ENCODE data around the gene CCDC78. TPM values are rescaled to one million over a fixed set of nuclear protein-coding genes. Genes with fewer than 3 reads are reported as not detected.

The CCDC78 gene
- total and polyA plus RNA-seq, 2 of the 13 experiments (the other 11 are each of a cell fraction or from before 2014, with no cell fraction given), result 0.53 to 1.5 TPM

GRCh38 chr16:714558-715476 is 11.4 kb downstream of the CCDC78 start, which contains the start of gene METRN (continued):
- TF ChIP-seq GPBP1L1 (CRISPR knock-in tag; IDR thresholded peaks at IDR 0.05), result no peak
- TF ChIP-seq ZNF772 (CRISPR knock-in tag; IDR thresholded peaks at IDR 0.05), result 0 out of 2 replicates have a peak, but pooled peaks have one; percentile 34
- no peak for TF ChIP-seq TCF12 (IDR thresholded peaks at IDR 0.05)
- TF ChIP-seq TCF12 (CRISPR knock-in tag; IDR thresholded peaks at IDR 0.05), result peak; percentile 22; the same call in 1 of the 2 replicates
- 0 out of 2 replicates have a peak, but pooled peaks have one; percentile 29 for TF ChIP-seq POGK (CRISPR knock-in tag; conservative IDR thresholded peaks at IDR 0.05)
- TF ChIP-seq NFYC (CRISPR knock-in tag; IDR thresholded peaks at IDR 0.05), result peak; percentile 73
- TF ChIP-seq SMYD3 (CRISPR knock-in tag; IDR thresholded peaks at IDR 0.05), result no peak
- peak; percentile 49; the same call in 1 of the 2 replicates for TF ChIP-seq BORCS8-MEF2B (CRISPR knock-in tag; IDR thresholded peaks at IDR 0.05)
- peak; percentile 98 for TF ChIP-seq ZNF740 (CRISPR knock-in tag; IDR thresholded peaks at IDR 0.05)
- peak; percentile 48; the same call in 1 of the 2 replicates for TF ChIP-seq MYPOP (CRISPR knock-in tag; IDR thresholded peaks at IDR 0.05)
- TF ChIP-seq ZNF274 (CRISPR knock-in tag; IDR thresholded peaks at IDR 0.05), result 0 out of 2 replicates have a peak, but pooled peaks have one; percentile 61
- no peak for TF ChIP-seq ATRX (CRISPR knock-in tag; IDR thresholded peaks at IDR 0.05; ENCODE audit: borderline replicate concordance)
- TF ChIP-seq ARID4A (CRISPR knock-in tag; IDR thresholded peaks at IDR 0.05; ENCODE audit: borderline replicate concordance), result peak; percentile 44
- TF ChIP-seq KDM2A (CRISPR knock-in tag; IDR thresholded peaks at IDR 0.05; ENCODE audit: borderline replicate concordance, low read depth), result peak; percentile 61; the same call in 1 of the 2 replicates
- no peak for TF ChIP-seq GATA4 (IDR thresholded peaks at IDR 0.05; ENCODE audit: borderline replicate concordance, low read depth)
- TF ChIP-seq ZBTB33 (CRISPR knock-in tag; IDR thresholded peaks at IDR 0.05), result peak; percentile 86; the same call in 1 of the 2 replicates
